Measurements from ENCODE around the gene VKORC1L1.

GRCh38 chr7:65960351-65961074 lies 87.6 kb downstream of the VKORC1L1 start:
- TF ChIP-seq, protein P1, sequence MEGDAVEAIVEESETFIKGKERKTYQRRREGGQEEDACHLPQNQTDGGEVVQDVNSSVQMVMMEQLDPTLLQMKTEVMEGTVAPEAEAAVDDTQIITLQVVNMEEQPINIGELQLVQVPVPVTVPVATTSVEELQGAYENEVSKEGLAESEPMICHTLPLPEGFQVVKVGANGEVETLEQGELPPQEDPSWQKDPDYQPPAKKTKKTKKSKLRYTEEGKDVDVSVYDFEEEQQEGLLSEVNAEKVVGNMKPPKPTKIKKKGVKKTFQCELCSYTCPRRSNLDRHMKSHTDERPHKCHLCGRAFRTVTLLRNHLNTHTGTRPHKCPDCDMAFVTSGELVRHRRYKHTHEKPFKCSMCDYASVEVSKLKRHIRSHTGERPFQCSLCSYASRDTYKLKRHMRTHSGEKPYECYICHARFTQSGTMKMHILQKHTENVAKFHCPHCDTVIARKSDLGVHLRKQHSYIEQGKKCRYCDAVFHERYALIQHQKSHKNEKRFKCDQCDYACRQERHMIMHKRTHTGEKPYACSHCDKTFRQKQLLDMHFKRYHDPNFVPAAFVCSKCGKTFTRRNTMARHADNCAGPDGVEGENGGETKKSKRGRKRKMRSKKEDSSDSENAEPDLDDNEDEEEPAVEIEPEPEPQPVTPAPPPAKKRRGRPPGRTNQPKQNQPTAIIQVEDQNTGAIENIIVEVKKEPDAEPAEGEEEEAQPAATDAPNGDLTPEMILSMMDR (IDR thresholded peaks at IDR 0.05; ENCODE audit: insufficient read depth, low read length): no peak
- TF ChIP-seq SPI1 (IDR thresholded peaks at IDR 0.05; ENCODE audit: borderline replicate concordance, low read depth): no peak
- TF ChIP-seq REST (IDR thresholded peaks at IDR 0.05; ENCODE audit: insufficient replicate concordance, low read depth): no peak
